ENCODE results near the gene ZNF532.
"Not testable (repeated sequence)": the region's sequence is repeated elsewhere in the genome, so short reads cannot be mapped to it uniquely, and the experiment has no call there.

ZNF532 gene

GRCh38 chr18:59011786-59012185 lies 147.1 kb downstream of the ZNF532 start:
- DNase-seq, result no peak

GRCh38 chr18:59012815-59013705 lies 148.4 kb downstream of the ZNF532 start:
- DNase-seq, result no peak

DNA sequence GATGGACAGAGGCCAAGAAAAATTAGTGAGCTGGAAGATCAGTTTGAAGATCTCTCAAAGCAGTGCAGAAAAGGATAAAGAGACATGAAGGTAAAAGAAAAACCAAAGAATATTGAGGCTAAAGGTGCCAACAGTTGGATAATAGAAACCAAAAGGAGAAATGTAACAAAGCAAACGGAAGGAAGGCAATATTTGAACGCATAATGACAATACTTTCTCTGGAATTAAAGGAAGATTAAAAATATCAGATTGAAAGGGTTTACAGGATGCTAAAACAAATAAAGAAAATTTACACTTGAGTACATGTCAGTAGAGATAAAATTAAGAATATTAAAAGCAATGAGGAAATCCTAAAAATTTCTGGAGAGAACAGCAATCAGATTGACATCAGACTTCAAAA lies 149.1 kb downstream of the ZNF532 start:
- DNase-seq, result no peak

GRCh38 chr18:59015531-59016152 lies 151.0 kb downstream of the ZNF532 start:
- no peak for DNase-seq

DNA sequence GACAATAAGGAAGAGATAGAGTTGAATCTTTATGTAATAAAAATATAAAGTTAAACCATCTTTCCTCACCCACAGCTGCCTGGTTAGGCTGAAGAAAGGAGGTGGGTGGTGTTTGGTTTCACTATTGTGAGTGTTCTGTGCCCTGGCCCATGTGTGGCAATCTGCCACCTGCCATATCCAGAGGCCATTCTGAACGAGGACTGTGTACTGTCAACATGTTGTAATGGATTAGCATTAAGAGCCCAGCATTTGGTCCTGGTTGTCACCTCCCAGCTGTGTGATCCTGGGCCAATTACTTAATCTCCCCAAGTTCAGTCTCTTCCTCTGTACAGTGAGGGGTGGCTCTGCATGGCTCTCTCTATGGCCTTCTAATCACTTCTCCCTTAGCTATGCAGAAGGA lies 156.8 kb downstream of the ZNF532 start:
- peak; percentile 19 for DNase-seq

GRCh38 chr18:59022167-59022945 lies 157.7 kb downstream of the ZNF532 start:
- peak; percentile 5 for DNase-seq

DNA sequence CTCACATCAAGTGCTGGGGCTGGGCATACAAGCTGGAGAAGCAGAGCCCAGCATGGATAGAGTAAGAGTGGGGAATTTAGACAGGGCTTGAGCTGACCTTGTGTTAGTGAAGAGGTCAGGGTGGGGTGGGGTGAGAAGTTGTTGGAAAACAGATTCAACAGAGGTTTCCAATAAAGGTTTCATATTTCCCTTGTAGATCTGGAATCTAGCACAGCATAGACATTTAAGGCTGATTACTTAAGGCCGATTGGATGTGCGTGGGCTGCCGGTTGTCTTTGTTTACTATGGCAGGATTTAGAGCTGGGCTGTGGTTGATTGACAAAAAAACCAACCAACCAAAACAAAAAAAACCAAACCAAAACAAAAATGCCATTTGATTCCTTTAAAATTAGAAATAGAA lies 160.2 kb downstream of the ZNF532 start:
- DNase-seq, result no peak

- not testable (repeated sequence) for DNase-seq
Observed at GRCh38 chr18:59025532-59025931, 160.9 kb downstream of the ZNF532 start.

DNA sequence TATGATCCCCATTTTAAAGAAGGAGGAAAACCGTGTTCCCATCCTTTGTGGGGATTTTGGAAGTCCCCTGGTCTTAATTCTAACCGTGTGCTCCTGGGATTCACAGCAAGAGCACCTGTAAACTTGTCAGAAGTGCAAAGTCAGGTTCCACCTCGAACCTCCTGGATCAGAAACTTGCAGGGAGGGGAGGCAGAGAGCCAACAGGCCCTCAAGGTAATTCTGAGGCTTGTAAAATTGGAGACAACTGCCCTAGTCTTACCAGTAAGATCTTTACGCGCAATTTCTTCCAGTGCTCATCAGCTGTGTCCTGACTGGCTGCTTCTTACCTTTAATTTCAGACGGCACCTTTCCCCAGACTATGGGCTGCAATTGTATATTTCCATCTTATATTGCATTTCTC lies 161.7 kb downstream of the ZNF532 start:
- no peak for DNase-seq

DNA sequence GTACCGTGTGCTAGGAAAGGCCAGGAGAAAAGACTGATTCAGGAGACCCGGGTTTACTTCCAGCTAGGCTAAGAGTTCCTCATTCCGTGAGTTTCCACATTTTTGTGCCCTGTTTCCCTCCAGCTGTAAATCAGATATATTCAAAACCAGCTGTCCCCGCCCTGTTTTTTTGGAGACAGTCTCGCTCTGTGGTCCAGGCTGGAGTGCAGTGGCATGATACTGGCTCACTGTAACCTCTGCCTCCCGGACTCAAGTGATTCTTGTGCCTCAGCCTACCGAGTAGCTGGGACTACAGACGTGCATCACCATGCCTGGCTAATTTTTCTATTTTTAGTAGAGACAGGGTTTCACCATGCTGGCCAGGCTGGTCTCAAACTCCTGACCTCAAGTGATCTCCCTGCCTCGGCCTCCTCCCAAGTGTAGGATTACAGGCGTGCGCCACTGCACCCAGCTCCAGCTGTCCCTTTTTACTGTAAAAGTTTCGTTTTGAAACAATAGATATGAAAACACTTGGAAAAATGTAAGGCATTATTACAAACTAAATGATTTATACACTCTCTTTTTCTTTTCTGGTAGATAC lies 162.2 kb downstream of the ZNF532 start:
- no peak for DNase-seq

DNA sequence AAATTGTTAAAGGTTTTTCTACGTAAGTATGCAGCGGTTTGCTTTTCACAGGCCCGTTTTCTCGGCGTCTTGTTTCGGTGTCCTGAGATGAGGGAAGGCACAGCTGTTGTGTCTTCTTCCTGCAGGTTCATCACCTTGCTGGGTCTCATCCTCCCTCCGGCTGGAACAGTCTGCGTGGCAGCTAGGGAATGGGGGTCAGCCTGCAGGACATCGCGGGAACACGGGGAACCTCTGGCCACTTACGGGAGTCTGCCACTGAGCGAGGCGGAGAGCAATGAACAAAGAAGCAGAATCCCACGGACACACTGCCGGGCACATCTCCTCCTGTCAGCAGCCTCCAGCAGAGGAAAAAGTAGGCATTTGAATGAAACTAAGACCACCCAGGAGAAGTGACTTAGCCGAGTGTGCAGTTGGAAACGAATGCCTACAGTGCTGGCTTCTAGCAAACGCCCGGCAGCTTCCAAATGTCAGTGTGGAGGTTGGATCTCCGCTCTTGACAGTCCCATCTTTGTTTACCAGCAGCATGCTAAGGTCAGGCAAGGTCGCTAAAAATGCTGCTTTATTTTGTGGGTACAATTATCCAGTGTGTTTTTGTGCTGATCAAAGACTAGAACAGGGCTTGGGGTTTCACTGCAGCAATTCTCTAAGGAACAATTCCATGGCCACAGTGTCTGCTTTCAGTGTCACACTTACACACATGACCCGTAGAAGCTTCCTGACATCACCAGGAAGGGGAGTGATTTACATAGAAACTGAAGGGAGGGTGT lies 165.2 kb downstream of the ZNF532 start:
- no peak for DNase-seq

GRCh38 chr18:59032308-59032707 lies 167.6 kb downstream of the ZNF532 start:
- no peak for DNase-seq

DNA sequence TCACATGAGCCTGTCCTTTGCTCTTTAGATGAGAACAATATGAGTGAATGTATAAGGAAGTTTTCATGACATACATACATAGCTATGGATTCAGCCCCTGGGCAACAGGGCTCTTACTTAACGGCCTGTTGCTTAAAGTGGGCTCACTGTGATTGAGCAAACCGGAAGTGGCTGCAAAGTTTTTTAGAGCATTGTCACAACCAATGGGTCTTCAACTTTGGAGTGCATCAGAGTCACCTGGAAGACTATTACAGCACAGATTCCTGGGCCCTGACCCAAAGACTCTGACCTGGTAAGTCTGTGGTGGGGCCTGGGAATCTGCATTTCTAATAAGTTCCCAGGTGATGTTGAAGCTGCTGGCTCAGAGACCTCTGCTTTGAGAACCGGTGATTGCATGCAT lies 168.7 kb downstream of the ZNF532 start:
- DNase-seq, result no peak

- DNase-seq, result no peak
Observed at GRCh38 chr18:59033974-59034373, 169.3 kb downstream of the ZNF532 start.

GRCh38 chr18:59035591-59035990 lies 170.9 kb downstream of the ZNF532 start:
- DNase-seq, result no peak
